Nephron progenitor cell (in vitro differentiated cells): Measurements from ENCODE around the gene TPSB2.

Experiments used
- DNase-seq: peaks from one replicate; pipeline ENCODE4 v3.0.0; 2021
- H3K27ac Mint-ChIP-seq: 2 replicates; pipeline ENCODE4 v1.8.0; 2021; ENCODE audit warnings: mild to moderate bottlenecking, moderate library complexity, mixed read lengths
- H3K27me3 Mint-ChIP-seq: 2 replicates; pipeline ENCODE4 v1.8.0; 2021; ENCODE audit warnings: mild to moderate bottlenecking, low read depth, mixed read lengths; ENCODE audit not compliant: poor library complexity
- H3K36me3 Mint-ChIP-seq: 2 replicates; pipeline ENCODE4 v1.8.0; 2021; ENCODE audit warnings: low read depth, mixed read lengths
- H3K4me1 Mint-ChIP-seq: 2 replicates; pipeline ENCODE4 v1.8.0; 2021; ENCODE audit warnings: mixed read lengths
- H3K4me3 Mint-ChIP-seq: 2 replicates; pipeline ENCODE4 v1.8.0; 2021; ENCODE audit warnings: mild to moderate bottlenecking, moderate library complexity, mixed read lengths
- H3K9me3 Mint-ChIP-seq: 2 replicates; pipeline ENCODE4 v1.8.0; 2021; ENCODE audit warnings: mild to moderate bottlenecking, moderate library complexity, mixed read lengths
- CTCF ChIP-seq: fragments of 200-600 bp; sonication (generic); IDR thresholded peaks from 2 replicates; pipeline ENCODE4 v1.5.0; 2021; ENCODE audit warnings: antibody characterized with exemption

The TPSB2 gene

GRCh38 chr16:1211451-1212268 is 18.3 kb downstream of the TPSB2 start:
- no peaks in the 10 kb centered on the region for H3K36me3 Mint-ChIP-seq
- H3K4me1 Mint-ChIP-seq = no peaks in the 10 kb centered on the region
- H3K9me3 Mint-ChIP-seq = no peaks in the 10 kb centered on the region
- no peak overlapping the region for H3K4me3 Mint-ChIP-seq
- no peaks in the 10 kb centered on the region for H3K27me3 Mint-ChIP-seq
- DNase-seq = no peak
- no peak overlapping the region for H3K27ac Mint-ChIP-seq
- TF ChIP-seq CTCF = no peak

GRCh38 chr16:1210461-1210860 is 19.5 kb downstream of the TPSB2 start:
- Mint-ChIP-seq H3K4me3 (no peak overlapping the region), H3K9me3 (no peaks in the 10 kb centered on the region), H3K27me3 (peaks cover under 1% of the 10 kb centered on the region), H3K4me1 (no peaks in the 10 kb centered on the region), H3K27ac (no peak overlapping the region), H3K36me3 (no peaks in the 10 kb centered on the region)
- no peak for DNase-seq
- no peak for TF ChIP-seq CTCF

DNA sequence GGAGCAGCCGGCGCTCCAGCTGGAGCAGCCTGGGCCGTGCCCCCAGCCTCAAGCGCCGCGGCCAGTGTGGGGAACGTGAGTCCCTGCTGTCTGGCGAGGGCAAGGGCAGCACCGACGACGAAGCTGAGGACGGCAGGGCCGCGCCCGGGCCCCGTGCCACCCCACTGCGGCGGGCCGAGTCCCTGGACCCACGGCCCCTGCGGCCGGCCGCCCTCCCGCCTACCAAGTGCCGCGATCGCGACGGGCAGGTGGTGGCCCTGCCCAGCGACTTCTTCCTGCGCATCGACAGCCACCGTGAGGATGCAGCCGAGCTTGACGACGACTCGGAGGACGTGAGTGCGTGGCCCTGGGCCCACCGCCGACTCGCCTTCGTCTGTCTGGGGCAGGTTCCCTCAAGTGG is 20.9 kb downstream of the TPSB2 start:
- Mint-ChIP-seq H3K36me3 (no peaks in the 10 kb centered on the region), H3K9me3 (no peaks in the 10 kb centered on the region), H3K27ac (no peak overlapping the region), H3K27me3 (peaks cover 3% of the 10 kb centered on the region), H3K4me3 (no peak overlapping the region), H3K4me1 (no peaks in the 10 kb centered on the region)
- no peak for TF ChIP-seq CTCF
- no peak for DNase-seq

DNA sequence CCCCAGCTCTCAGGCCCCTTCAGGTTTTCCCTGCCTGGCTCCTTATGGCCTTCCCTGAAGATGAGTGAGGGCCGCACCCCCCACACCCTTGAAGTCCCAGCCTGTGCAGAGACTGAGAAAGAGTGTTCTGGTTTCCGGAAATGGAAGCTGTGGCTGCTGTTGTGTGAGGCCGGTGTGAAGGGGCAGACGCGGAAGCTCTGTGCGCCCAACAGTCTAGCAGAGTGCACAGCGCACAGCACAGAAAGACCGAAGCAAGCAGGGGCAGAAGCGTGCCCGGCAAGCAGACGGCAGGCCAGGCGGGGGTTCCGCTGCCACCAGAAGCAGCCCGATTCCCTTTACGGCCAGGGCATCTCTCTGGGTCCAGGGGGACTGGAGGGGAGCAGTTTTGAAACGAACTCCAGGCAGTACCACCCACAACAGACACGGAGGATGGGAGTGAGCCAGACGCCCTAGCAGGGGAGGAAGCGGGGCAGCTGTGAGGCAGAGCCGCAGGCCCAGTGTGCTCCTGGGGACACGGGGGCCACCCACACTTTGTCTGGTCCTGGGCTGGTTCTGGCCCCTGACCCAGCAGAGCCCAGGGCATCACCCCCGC is 21.6 kb downstream of the TPSB2 start:
- H3K4me1 Mint-ChIP-seq = no peaks in the 10 kb centered on the region
- peaks cover 5% of the 10 kb centered on the region for H3K36me3 Mint-ChIP-seq
- TF ChIP-seq CTCF = no peak
- H3K27ac Mint-ChIP-seq = no peak overlapping the region
- H3K4me3 Mint-ChIP-seq = no peak overlapping the region
- H3K9me3 Mint-ChIP-seq = no peaks in the 10 kb centered on the region
- H3K27me3 Mint-ChIP-seq = peaks cover 3% of the 10 kb centered on the region
- DNase-seq = no peak

DNA sequence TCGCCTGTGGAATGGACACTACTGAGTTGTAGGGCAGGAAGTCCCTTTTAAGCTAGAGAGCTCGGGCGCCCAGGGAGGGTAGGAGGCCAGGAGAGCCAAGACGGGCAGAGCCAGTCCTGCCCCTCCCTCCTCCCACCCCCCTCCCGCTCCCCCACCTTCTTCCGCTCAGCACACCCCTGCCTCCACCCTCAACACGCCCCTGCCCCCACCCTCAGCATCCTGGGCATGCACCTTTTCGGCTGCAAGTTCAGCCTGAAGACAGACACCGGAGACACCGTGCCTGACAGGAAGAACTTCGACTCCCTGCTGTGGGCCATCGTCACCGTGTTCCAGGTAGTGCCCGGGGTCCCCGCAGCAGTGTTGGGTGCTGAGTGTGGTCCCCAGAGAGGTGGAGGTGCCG is 23.2 kb downstream of the TPSB2 start:
- Mint-ChIP-seq H3K4me3 (no peak overlapping the region), H3K36me3 (peaks cover 7% of the 10 kb centered on the region), H3K4me1 (no peaks in the 10 kb centered on the region), H3K9me3 (no peaks in the 10 kb centered on the region), H3K27me3 (peaks cover 3% of the 10 kb centered on the region), H3K27ac (no peak overlapping the region)
- no peak for TF ChIP-seq CTCF
- no peak for DNase-seq

DNA sequence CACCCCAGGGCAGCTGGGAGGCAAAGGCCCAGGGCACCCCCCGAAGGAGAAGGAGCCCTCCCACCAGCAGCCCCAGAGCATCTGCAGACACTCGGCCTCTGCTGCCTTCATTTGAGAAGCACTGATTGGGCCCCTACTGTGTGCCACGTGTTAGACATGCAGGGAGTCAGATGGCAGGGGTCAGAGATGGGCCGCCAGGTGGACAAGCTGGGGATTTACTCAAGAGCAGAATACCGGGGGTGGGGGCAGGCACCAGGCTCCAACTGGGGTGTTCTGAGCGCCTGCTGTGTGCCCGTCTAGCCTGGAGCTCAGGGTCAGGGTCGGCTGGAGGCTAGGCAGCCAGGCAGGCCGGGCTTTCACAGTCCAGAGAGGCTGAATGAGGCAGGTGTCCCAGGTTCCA is 23.7 kb downstream of the TPSB2 start:
- H3K27ac Mint-ChIP-seq = no peak overlapping the region
- H3K4me3 Mint-ChIP-seq = no peak overlapping the region
- H3K36me3 Mint-ChIP-seq = peaks cover 10% of the 10 kb centered on the region
- no peak for DNase-seq
- H3K27me3 Mint-ChIP-seq = peaks cover 3% of the 10 kb centered on the region
- TF ChIP-seq CTCF = no peak
- H3K4me1 Mint-ChIP-seq = no peaks in the 10 kb centered on the region
- H3K9me3 Mint-ChIP-seq = no peaks in the 10 kb centered on the region
